GM12892 (cell line): Measurements from ENCODE around the gene PAX7.

Experiments used
- POLR2A ChIP-seq: IDR thresholded peaks from 2 replicates; pipeline ENCODE4 v1.6.1; 2011; ENCODE audit warnings: low read depth, low read length, control low read depth
- POLR2AphosphoS5 ChIP-seq: IDR thresholded peaks from 2 replicates; pipeline ENCODE4 v1.6.1; 2011; ENCODE audit warnings: low read depth, low read length, control low read depth

DNA sequence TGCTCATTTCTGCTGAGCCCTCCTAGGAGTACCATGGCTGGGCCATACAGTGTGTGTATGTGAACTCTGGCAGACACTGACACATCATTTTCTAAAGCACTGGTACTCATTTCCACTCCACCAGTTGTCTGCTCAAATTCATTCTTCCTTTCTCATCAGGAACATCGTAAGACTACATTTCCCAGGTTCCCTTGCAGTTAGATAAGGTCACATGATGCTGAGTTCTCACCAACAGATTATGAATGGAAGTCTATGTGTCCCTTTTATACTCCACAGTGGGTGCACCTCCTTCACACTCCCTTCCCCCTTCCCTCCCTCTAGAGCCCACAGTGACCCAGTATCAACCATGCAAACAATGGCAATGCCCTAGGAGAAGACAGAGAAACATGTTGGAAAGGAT lies 38.3 kb upstream of the PAX7 start:
- TF ChIP-seq POLR2AphosphoS5: no peak
- TF ChIP-seq POLR2A: no peak
